ENCODE data around the gene BLTP2. TPM values are rescaled to one million over a fixed set of nuclear protein-coding genes. Genes with fewer than 3 reads are reported as not detected.
A peak's percentile ranks its signal among the peaks of the same experiment; 100 is the strongest.
"Not testable (repeated sequence)": the region's sequence is repeated elsewhere in the genome, so short reads cannot be mapped to it uniquely, and the experiment has no call there.

Gene BLTP2
- total and polyA plus RNA-seq, 2 experiments from 2014 or later: 40.1 to 82.4 TPM

DNA sequence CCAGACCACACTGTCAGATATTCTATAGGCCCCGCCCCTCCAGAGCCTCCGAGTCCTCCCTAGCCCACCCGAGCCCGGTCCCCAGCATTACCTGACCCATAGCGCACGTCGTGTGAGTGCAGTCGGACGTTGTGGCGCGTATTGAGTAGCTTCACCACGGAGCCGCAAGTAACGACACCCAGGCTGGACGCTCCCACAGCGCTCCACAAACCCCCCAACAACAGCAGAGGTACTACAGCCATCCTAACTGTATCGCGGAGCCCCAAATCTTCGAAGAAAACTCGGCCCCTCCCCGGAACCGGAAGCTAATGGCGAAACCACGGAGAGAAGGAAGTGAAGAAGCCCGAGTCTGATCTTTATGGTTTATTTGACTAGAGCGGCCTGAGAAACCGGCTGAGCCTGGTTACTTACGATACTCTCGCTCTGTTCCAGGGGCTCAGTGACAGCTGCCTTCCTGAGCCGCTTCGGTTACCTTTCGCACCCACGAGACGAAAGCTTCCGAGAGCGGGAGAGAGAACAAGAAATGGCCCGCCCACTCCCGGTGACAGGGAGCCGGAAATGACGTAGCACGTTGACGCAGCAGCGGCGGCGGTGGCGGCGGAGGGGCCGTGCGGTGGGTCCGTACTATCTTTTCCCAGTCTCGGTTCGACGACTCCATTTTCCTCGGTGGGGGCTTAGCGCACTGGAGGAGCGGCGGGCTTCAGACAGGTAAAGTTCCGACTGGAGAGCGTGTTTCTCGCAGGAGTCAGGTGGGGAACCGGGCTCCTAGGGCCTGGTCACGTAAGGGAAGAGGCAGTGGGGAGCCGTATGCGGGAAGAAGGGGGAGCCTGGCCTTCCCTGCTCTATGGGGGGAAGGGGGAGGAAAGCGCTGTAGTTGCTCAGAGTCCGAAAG, 16.9 kb upstream of the BLTP2 start, which contains the start of the genes SDF2 and SUPT6H:
Gene SDF2, minus strand, starts transcription at position 272 of the 892 bp plus-strand sequence. Its CDS starts 30 bp downstream, at position 242.
Gene SUPT6H, plus strand, starts transcription at position 571 of the 892 bp plus-strand sequence. CDS start 11,197 bp downstream, outside the sequence.
- Histone ChIP-seq H3K4me1 (ENCODE audit: insufficient read depth) (peaks cover 16% of the 10 kb centered on the region), H3K4me3 (peak within 1 kb of the TSS; percentile 47), H3K36me3 (replicated peaks; ENCODE audit: insufficient read depth, low read depth) (no peaks in the 10 kb centered on the region), H3K27me3 (no peaks in the 10 kb centered on the region), H3K79me2 (peaks cover 88% of the 10 kb centered on the region), H3K4me2 (peak within 1 kb of the TSS; percentile 94), H2AFZ (peak within 1 kb of the TSS; percentile 43), H4K20me1 (ENCODE audit: insufficient read depth, poor library complexity, severe bottlenecking) (peaks cover 37% of the 10 kb centered on the region), H3K9me3 (ENCODE audit: low read depth) (no peaks in the 10 kb centered on the region), H3K27ac (peak within 1 kb of the TSS; percentile 95), H3K9me2 (replicated peaks; ENCODE audit: insufficient read depth) (no peaks in the 10 kb centered on the region)
- no peak for TF ChIP-seq EZH2phosphoT487 (IDR thresholded peaks at IDR 0.05; ENCODE audit: low read depth, severe bottlenecking, unreplicated experiment)
- TF ChIP-seq, protein P1, sequence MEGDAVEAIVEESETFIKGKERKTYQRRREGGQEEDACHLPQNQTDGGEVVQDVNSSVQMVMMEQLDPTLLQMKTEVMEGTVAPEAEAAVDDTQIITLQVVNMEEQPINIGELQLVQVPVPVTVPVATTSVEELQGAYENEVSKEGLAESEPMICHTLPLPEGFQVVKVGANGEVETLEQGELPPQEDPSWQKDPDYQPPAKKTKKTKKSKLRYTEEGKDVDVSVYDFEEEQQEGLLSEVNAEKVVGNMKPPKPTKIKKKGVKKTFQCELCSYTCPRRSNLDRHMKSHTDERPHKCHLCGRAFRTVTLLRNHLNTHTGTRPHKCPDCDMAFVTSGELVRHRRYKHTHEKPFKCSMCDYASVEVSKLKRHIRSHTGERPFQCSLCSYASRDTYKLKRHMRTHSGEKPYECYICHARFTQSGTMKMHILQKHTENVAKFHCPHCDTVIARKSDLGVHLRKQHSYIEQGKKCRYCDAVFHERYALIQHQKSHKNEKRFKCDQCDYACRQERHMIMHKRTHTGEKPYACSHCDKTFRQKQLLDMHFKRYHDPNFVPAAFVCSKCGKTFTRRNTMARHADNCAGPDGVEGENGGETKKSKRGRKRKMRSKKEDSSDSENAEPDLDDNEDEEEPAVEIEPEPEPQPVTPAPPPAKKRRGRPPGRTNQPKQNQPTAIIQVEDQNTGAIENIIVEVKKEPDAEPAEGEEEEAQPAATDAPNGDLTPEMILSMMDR (IDR thresholded peaks at IDR 0.05; ENCODE audit: poor library complexity): no peak
- no peak for TF ChIP-seq EZH2 (IDR thresholded peaks at IDR 0.05; ENCODE audit: borderline replicate concordance)
- DNase-seq (ENCODE audit: low spot score): peak; percentile 95
- WGBS (ENCODE audit: low lambda C conversion rate, missing lambda C conversion rate): under 1% methylated on average over 65 of the region's 66 CpGs

DNA sequence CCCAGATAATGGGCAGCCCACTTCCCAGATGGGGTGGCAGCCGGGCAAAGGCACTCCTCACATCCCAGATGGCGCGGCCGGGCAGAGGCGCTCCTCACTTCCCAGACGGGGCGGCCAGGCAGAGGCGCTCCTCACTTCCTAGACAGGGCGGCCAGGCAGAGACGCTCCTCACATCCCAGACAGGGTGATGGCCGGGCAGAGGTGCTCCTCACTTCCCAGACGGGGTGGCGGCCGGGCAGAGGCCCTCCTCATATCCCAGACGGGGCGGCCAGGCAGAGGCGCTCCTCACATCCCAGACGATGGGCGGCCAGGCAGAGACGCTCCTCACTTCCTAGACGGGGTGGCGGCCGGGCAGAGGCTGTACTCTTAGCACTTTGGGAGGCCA, 14.5 kb upstream of the BLTP2 start:
- H2AFZ ChIP-seq; H3K4me3 ChIP-seq; H3K9me3 ChIP-seq (ENCODE audit: low read depth); H3K4me2 ChIP-seq; H3K36me3 ChIP-seq (replicated peaks; ENCODE audit: insufficient read depth, low read depth); H3K27me3 ChIP-seq; H3K9me2 ChIP-seq (replicated peaks; ENCODE audit: insufficient read depth); H3K27ac ChIP-seq; DNase-seq (ENCODE audit: low spot score): not testable (repeated sequence)
- 97% methylated on average over 15 of the region's 23 CpGs for WGBS (ENCODE audit: low lambda C conversion rate, missing lambda C conversion rate)
- H3K79me2 ChIP-seq: peaks cover 88% of the 10 kb centered on the region
- H3K4me1 ChIP-seq (ENCODE audit: insufficient read depth): peaks cover 16% of the 10 kb centered on the region
- H4K20me1 ChIP-seq (ENCODE audit: insufficient read depth, poor library complexity, severe bottlenecking): peaks cover 20% of the 10 kb centered on the region

DNA sequence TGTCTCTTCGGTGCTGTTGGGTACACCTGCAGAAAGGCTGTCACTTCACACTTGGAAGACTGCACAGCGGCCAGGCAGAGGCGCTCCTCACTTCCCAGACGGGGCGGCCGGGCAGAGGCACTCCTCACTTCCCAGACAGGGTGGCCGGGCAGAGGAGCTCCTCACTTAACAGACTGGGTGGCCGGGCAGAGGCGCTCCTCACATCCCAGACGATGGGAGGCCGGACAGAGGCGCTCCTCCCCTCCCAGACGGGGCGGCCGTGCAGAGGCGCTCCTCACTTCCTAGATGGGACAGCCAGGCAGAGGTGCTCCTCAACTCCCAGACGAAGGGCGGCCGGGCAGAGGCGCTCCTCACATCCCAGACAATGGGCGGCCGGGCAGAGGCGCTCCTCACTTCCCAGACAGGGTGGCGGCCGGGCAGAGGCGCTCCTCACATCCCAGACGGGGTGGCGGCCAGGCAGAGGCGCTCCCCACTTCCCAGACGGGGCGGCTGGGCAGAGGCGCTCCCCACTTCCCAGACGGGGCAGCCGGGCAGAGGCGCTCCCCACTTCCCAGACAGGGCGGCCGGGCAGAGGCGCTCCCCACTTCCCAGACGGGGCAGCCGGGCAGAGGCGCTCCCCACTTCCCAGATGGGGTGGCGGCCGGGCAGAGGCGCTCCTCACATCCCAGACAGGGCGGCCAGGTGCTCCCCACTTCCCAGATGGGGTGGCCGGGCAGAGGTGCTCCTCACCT, 14.0 kb upstream of the BLTP2 start:
- not testable (repeated sequence) for H3K4me3 ChIP-seq; H2AFZ ChIP-seq; H3K27me3 ChIP-seq; DNase-seq (ENCODE audit: low spot score); H3K27ac ChIP-seq; H3K4me2 ChIP-seq; H3K9me3 ChIP-seq (ENCODE audit: low read depth); H3K36me3 ChIP-seq (replicated peaks; ENCODE audit: insufficient read depth, low read depth); H3K9me2 ChIP-seq (replicated peaks; ENCODE audit: insufficient read depth)
- Histone ChIP-seq H3K4me1 (ENCODE audit: insufficient read depth) (peaks cover 16% of the 10 kb centered on the region), H4K20me1 (ENCODE audit: insufficient read depth, poor library complexity, severe bottlenecking) (peaks cover 14% of the 10 kb centered on the region), H3K79me2 (peaks cover 88% of the 10 kb centered on the region)
- 98% methylated on average over 17 of the region's 46 CpGs for WGBS (ENCODE audit: low lambda C conversion rate, missing lambda C conversion rate)

DNA sequence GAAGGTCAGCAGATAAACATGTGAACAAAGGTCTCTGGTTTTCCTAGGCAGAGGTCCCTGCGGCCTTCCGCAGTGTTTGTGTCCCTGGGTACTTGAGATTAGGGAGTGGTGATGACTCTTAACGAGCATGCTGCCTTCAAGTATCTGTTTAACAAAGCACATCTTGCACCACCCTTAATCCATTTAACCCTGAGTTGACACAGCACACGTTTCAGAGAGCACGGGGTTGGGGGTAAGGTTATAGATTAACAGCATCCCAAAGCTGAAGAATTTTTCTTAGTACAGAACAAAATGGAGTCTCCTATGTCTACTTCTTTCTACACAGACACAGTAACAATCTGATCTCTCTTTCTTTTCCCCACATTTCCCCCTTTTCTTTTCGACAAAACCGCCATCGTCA, 13.4 kb upstream of the BLTP2 start:
- not testable (repeated sequence) for H3K27me3 ChIP-seq; H3K27ac ChIP-seq; H3K36me3 ChIP-seq (replicated peaks; ENCODE audit: insufficient read depth, low read depth); H3K9me3 ChIP-seq (ENCODE audit: low read depth); H3K4me2 ChIP-seq; H4K20me1 ChIP-seq (ENCODE audit: insufficient read depth, poor library complexity, severe bottlenecking); H3K9me2 ChIP-seq (replicated peaks; ENCODE audit: insufficient read depth); DNase-seq (ENCODE audit: low spot score); H2AFZ ChIP-seq; H3K4me3 ChIP-seq
- Histone ChIP-seq H3K79me2 (peaks cover 84% of the 10 kb centered on the region), H3K4me1 (ENCODE audit: insufficient read depth) (peaks cover 13% of the 10 kb centered on the region)
- 74% methylated on average over 8 of the region's 8 CpGs for WGBS (ENCODE audit: low lambda C conversion rate, missing lambda C conversion rate)
